C4-2B (cell line): ENCODE data around the gene MRPL14.

Experiments
- ZFX ChIP-seq: fragments of 450-650 bp; IDR thresholded peaks from 2 replicates; pipeline ENCODE4 v1.6.1; 2017
- TF ChIP-seq, protein P1 (sequence below): fragments of 450-650 bp; conservative IDR thresholded peaks from 2 replicates; pipeline ENCODE4 v1.5.1; 2017; ENCODE audit warnings: mild to moderate bottlenecking

- TF ChIP-seq, protein P1, sequence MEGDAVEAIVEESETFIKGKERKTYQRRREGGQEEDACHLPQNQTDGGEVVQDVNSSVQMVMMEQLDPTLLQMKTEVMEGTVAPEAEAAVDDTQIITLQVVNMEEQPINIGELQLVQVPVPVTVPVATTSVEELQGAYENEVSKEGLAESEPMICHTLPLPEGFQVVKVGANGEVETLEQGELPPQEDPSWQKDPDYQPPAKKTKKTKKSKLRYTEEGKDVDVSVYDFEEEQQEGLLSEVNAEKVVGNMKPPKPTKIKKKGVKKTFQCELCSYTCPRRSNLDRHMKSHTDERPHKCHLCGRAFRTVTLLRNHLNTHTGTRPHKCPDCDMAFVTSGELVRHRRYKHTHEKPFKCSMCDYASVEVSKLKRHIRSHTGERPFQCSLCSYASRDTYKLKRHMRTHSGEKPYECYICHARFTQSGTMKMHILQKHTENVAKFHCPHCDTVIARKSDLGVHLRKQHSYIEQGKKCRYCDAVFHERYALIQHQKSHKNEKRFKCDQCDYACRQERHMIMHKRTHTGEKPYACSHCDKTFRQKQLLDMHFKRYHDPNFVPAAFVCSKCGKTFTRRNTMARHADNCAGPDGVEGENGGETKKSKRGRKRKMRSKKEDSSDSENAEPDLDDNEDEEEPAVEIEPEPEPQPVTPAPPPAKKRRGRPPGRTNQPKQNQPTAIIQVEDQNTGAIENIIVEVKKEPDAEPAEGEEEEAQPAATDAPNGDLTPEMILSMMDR, result no peak
- TF ChIP-seq ZFX, result no peak
Observed at GRCh38 chr6:44077214-44077946, 49.9 kb downstream of the MRPL14 start.
